Keratinocyte (primary cell): ENCODE results near the gene HNRNPD.

ENCODE experiments used
- EZH2 ChIP-seq: IDR thresholded peaks from one replicate; pipeline ENCODE4 v1.6.1; 2012; ENCODE audit warnings: inconsistent platforms, mild to moderate bottlenecking, low read length, moderate library complexity
- TF ChIP-seq, protein P1 (sequence below), 3 experiments: IDR thresholded peaks in 1 of 3; conservative IDR thresholded peaks in 1 of 3; optimal IDR thresholded peaks in 1 of 3; 2 replicates in 2 of 3; 3 replicates in 1 of 3; pipeline versions ENCODE3 to v1.5.1; 2011; ENCODE audit warnings: low read length in 3 of 3, mild to moderate bottlenecking in 3 of 3, moderate library complexity in 2 of 3, control low read depth in 1 of 3, inconsistent platforms in 1 of 3; ENCODE audit not compliant: insufficient read depth in 2 of 3; ENCODE audit errors: extremely low read depth in 1 of 3

DNA sequence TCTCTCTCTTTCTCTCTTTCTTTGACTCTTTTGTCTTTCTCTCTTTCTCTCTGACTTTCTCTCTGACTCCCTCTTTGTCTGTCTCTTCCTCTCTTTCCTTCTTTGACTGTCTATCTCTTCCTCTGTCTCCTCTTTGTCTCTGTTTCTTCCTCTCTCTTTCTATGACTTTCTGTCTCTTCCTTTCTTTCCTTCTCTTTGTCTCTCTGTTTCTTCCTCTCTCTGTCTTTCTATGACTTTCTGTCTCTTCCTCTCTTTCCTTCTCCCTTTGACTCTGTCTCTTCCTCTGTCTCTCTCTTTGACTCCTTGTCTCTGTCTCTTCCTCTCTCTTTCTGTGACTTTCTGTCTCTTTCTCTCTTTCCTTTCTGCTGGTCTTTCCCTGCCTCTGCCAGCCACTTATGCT lies 38.7 kb downstream of the HNRNPD start:
- TF ChIP-seq, protein P1, sequence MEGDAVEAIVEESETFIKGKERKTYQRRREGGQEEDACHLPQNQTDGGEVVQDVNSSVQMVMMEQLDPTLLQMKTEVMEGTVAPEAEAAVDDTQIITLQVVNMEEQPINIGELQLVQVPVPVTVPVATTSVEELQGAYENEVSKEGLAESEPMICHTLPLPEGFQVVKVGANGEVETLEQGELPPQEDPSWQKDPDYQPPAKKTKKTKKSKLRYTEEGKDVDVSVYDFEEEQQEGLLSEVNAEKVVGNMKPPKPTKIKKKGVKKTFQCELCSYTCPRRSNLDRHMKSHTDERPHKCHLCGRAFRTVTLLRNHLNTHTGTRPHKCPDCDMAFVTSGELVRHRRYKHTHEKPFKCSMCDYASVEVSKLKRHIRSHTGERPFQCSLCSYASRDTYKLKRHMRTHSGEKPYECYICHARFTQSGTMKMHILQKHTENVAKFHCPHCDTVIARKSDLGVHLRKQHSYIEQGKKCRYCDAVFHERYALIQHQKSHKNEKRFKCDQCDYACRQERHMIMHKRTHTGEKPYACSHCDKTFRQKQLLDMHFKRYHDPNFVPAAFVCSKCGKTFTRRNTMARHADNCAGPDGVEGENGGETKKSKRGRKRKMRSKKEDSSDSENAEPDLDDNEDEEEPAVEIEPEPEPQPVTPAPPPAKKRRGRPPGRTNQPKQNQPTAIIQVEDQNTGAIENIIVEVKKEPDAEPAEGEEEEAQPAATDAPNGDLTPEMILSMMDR (optimal IDR thresholded peaks at IDR 0.05 in 1 of 3, IDR thresholded peaks at IDR 0.05 in 1 of 3, conservative IDR thresholded peaks at IDR 0.05 in 1 of 3; ENCODE audit: extremely low read depth in 1 of 3, insufficient read depth in 2 of 3, low read length in 3 of 3) = no peak
- TF ChIP-seq EZH2 = no peak
